A549 (cell line): Measurements from ENCODE around the gene CNDP1. TPM values are rescaled to one million over a fixed set of nuclear protein-coding genes. Genes with fewer than 3 reads are reported as not detected.
"Not testable (repeated sequence)": the region's sequence is repeated elsewhere in the genome, so short reads cannot be mapped to it uniquely, and the experiment has no call there.

Experiments
- ATAC-seq, 2 experiments: fragments of 200-7000 bp in 1 of 2; fragments of >200 bp in 1 of 2; cut with Nextera tagmentation in 1 of 2; cut with Tn5 transposase in 1 of 2; 3 replicates each; pipeline versions ENCODE4 v1.8.0 to v1.9.1; 2018 to 2020; ENCODE audit warnings: mild to moderate bottlenecking in 1 of 2, moderate library complexity in 1 of 2
- CTCF ChIA-PET: fragments of 300-600 bp; sonication (Branson Sonifier 250); formaldehyde crosslinking; extraction: SDS; loops from one replicate; lab custom pipeline; 2021; ENCODE audit warnings: antibody characterized with exemption, inconsistent platforms; lab: Yijun Ruan, JAX
- POLR2A ChIA-PET: fragments of 350-600 bp; formaldehyde crosslinking; extraction: SDS; loops from one replicate; lab custom pipeline; 2021; ENCODE audit warnings: antibody characterized with exemption, inconsistent platforms; lab: Yijun Ruan, JAX
- DNase-seq, 2 experiments: peaks; one replicate each; pipeline versions ENCODE4 v3.0.0 to v3.0.0-alpha.2; 2011 to 2016; ENCODE audit warnings: low read depth in 1 of 2, low spot score in 1 of 2
- FAIRE-seq: peaks from 2 replicates; lab custom pipeline; 2011; peaks lifted over from hg19 to GRCh38; lab: Jason Lieb, UNC
- H3K27ac ChIP-seq, 2 experiments: fragments of >200 bp; sonication (Bioruptor Twin); formaldehyde crosslinking; 3 replicates each; pipeline ENCODE4 v1.5.1; 2016 to 2017
- H3K4me1 ChIP-seq: fragments of >200 bp; sonication (Bioruptor Twin); formaldehyde crosslinking; 3 replicates; pipeline ENCODE4 v1.6.1; 2016
- H3K4me2 ChIP-seq: fragments of >200 bp; sonication (Bioruptor Twin); formaldehyde crosslinking; 3 replicates; pipeline ENCODE4 v1.6.1; 2016
- H3K4me3 ChIP-seq: fragments of >200 bp; sonication (Bioruptor Twin); formaldehyde crosslinking; 3 replicates; pipeline ENCODE4 v1.5.1; 2016
- H3K9me3 ChIP-seq: fragments of >200 bp; sonication (Bioruptor Twin); formaldehyde crosslinking; 3 replicates; pipeline ENCODE4 v1.6.1; 2016
- CEBPB ChIP-seq, 2 experiments: fragments of >200 bp in 1 of 2; sonication (Bioruptor Twin) in 1 of 2; formaldehyde crosslinking in 1 of 2; IDR thresholded peaks; 2 replicates each; pipeline ENCODE4 v1.6.1; 2012 to 2016
- EHF ChIP-seq: fragments of 250-450 bp; sonication (Bioruptor Pico); IDR thresholded peaks from 2 replicates; pipeline ENCODE4 v1.5.0; 2020; ENCODE audit warnings: mild to moderate bottlenecking
- EP300 ChIP-seq, 2 experiments: fragments of >200 bp; sonication (Bioruptor Twin); formaldehyde crosslinking; IDR thresholded peaks; 2 replicates in 1 of 2; 3 replicates in 1 of 2; pipeline ENCODE4 v1.6.1; 2016 to 2017
- FOSB ChIP-seq: fragments of 250-450 bp; sonication (Bioruptor Pico); IDR thresholded peaks from 2 replicates; pipeline ENCODE4 v1.5.0; 2020; ENCODE audit warnings: mild to moderate bottlenecking, moderate library complexity
- FOSL2 ChIP-seq, 2 experiments: fragments of 450-650 bp in 1 of 2; fragments of >200 bp in 1 of 2; sonication (Bioruptor Twin) in 1 of 2; formaldehyde crosslinking; IDR thresholded peaks; 2 replicates each; pipeline versions ENCODE4 v1.5.0 to v1.6.1; 2016 to 2020; ENCODE audit warnings: mild to moderate bottlenecking in 1 of 2, moderate library complexity in 1 of 2
- FOXS1 ChIP-seq: fragments of 250-450 bp; sonication (Bioruptor Pico); IDR thresholded peaks from 2 replicates; pipeline ENCODE4 v1.5.0; 2020; ENCODE audit warnings: mild to moderate bottlenecking, moderate library complexity
- HDAC2 ChIP-seq: fragments of 200-600 bp; sonication (generic); IDR thresholded peaks from 2 replicates; pipeline ENCODE4 v1.6.1; 2016
- HEYL ChIP-seq: fragments of 250-450 bp; sonication (Bioruptor Pico); IDR thresholded peaks from 2 replicates; pipeline ENCODE4 v1.8.0; 2021; ENCODE audit warnings: mild to moderate bottlenecking, moderate library complexity
- JUN ChIP-seq, 2 experiments: fragments of >200 bp; sonication (Bioruptor Twin); formaldehyde crosslinking; IDR thresholded peaks; 2 replicates in 1 of 2; 3 replicates in 1 of 2; pipeline ENCODE4 v1.6.1; 2016 to 2017
- JUNB ChIP-seq: fragments of >200 bp; sonication (Bioruptor Twin); formaldehyde crosslinking; IDR thresholded peaks from 2 replicates; pipeline ENCODE4 v1.6.1; 2016
- KDM5A ChIP-seq: fragments of 200-600 bp; sonication (generic); IDR thresholded peaks from 2 replicates; pipeline ENCODE4 v1.6.1; 2016; ENCODE audit warnings: antibody characterized with exemption, mild to moderate bottlenecking
- MAFK ChIP-seq: fragments of 450-650 bp; IDR thresholded peaks from 2 replicates; pipeline ENCODE4 v1.6.1; 2014; ENCODE audit not compliant: partially characterized antibody
- MAZ ChIP-seq: fragments of 150-350 bp; IDR thresholded peaks from 2 replicates; pipeline ENCODE4 v1.6.1; 2014; ENCODE audit warnings: antibody characterized with exemption, low read depth, low read length, borderline replicate concordance
- NR3C1 ChIP-seq: fragments of >200 bp; sonication (Bioruptor Twin); formaldehyde crosslinking; IDR thresholded peaks from 3 replicates; pipeline ENCODE4 v1.6.1; 2017
- PHF8 ChIP-seq: fragments of 200-600 bp; sonication (generic); IDR thresholded peaks from 2 replicates; pipeline ENCODE4 v1.6.1; 2016; ENCODE audit warnings: low read depth, mild to moderate bottlenecking, antibody characterized with exemption, moderate library complexity, borderline replicate concordance
- POLR2AphosphoS2 ChIP-seq: conservative IDR thresholded peaks from 2 replicates; pipeline ENCODE4 v1.6.1; 2012; ENCODE audit warnings: low read length, improper control_type of control experiment, inconsistent platforms
- RARB ChIP-seq: fragments of 250-450 bp; sonication (Bioruptor Pico); IDR thresholded peaks from 2 replicates; pipeline ENCODE4 v1.8.0; 2021; ENCODE audit warnings: mild to moderate bottlenecking, moderate library complexity
- RCOR1 ChIP-seq: fragments of 150-350 bp; IDR thresholded peaks from 2 replicates; pipeline ENCODE4 v1.6.1; 2014; ENCODE audit warnings: antibody characterized with exemption, low read length, low read depth
- SREBF2 ChIP-seq: fragments of 450-650 bp; IDR thresholded peaks from 2 replicates; pipeline ENCODE4 v1.6.1; 2014; ENCODE audit warnings: mild to moderate bottlenecking, moderate library complexity
- TFCP2L1 ChIP-seq: fragments of 250-450 bp; sonication (Bioruptor Pico); IDR thresholded peaks from 2 replicates; pipeline ENCODE4 v1.5.0; 2021; ENCODE audit warnings: mild to moderate bottlenecking
- TP53 ChIP-seq: fragments of 250-450 bp; sonication (Bioruptor Pico); IDR thresholded peaks from 2 replicates; pipeline ENCODE4 v1.5.0; 2021; ENCODE audit warnings: mild to moderate bottlenecking, moderate library complexity
- ZC3H11A ChIP-seq: fragments of 450-650 bp; IDR thresholded peaks from 2 replicates; pipeline ENCODE4 v1.6.1; 2014; ENCODE audit warnings: antibody characterized with exemption, mild to moderate bottlenecking
- ZNF302 ChIP-seq: fragments of 250-450 bp; sonication (Bioruptor Pico); IDR thresholded peaks from 2 replicates; pipeline ENCODE4 v1.9.0; 2021; ENCODE audit warnings: inconsistent platforms, mild to moderate bottlenecking, moderate library complexity
- WGBS: methylation state at CpG from one replicate; pipeline ENCODE4 v1.1.6; 2017; ENCODE audit errors: missing lambda C conversion rate; 5-methylcytosine and 5-hydroxymethylcytosine counted together
- polyA plus RNA-seq, 4 experiments: library from polyadenylated mRNA; depleted of rRNA in 3 of 4; stranded (reverse); fragments of >200 nt; fragmentation: RNase III in 1 of 4; extraction: RNeasy Plus Mini Kit Qiagen cat#74134 plus additional on column Dnase treatment in 1 of 4; gene quantifications; 2 replicates in 3 of 4; 3 replicates in 1 of 4; pipeline ENCODE4 v1.2.3, GENCODE V29; 2011 to 2017
- TF ChIP-seq, protein P1 (sequence below): IDR thresholded peaks from 2 replicates; pipeline ENCODE4 v1.6.1; 2012
- TF ChIP-seq, protein P2 (sequence below): IDR thresholded peaks from 2 replicates; pipeline ENCODE4 v1.6.1; 2012
- TF ChIP-seq, protein P3 (sequence below): fragments of >200 bp; sonication (Bioruptor Twin); formaldehyde crosslinking; IDR thresholded peaks from 3 replicates; pipeline ENCODE4 v1.6.1; 2016

Gene CNDP1
- polyA plus RNA-seq, 2 of the 4 experiments (the other 2 are of a cell fraction): 0.16 TPM; not detected in 1

DNA sequence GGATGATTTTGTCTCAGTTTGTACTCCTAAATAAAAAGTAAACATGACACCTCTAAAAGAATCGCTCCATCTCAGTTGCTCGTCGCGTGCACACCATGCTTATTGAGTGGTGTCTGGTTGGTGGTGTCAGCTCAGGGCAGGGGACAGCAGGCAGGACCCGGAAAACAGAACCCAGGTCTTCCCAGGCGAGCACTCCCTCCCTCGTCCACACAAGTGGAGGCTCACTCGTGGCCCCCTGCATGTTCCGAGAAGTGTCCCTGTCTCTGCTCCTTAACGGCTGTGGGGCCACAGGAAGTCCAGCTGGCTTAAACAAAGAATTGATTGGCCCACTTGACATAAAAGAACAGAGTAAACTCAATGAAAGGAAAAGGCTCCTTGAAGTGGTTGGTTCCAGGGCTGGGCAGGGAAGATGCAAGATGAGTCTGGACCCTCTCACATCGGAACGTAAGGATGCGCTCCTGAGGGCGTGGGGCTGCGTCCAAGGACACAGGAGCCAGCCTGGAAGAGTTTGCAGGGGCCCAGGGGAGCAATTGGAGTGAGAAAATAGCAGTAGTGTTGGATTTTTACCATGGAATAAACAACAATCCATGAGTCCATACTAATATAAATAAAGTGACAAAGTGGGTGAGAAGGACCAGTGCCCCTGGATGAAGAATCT lies 13.1 kb upstream of the CNDP1 start (continued):
- TF ChIP-seq RCOR1 (no peak), HEYL (CRISPR knock-in tag) (no peak), HDAC2 (no peak)
- TF ChIP-seq, protein P1, sequence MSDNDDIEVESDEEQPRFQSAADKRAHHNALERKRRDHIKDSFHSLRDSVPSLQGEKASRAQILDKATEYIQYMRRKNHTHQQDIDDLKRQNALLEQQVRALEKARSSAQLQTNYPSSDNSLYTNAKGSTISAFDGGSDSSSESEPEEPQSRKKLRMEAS: no peak
- TF ChIP-seq, protein P2, sequence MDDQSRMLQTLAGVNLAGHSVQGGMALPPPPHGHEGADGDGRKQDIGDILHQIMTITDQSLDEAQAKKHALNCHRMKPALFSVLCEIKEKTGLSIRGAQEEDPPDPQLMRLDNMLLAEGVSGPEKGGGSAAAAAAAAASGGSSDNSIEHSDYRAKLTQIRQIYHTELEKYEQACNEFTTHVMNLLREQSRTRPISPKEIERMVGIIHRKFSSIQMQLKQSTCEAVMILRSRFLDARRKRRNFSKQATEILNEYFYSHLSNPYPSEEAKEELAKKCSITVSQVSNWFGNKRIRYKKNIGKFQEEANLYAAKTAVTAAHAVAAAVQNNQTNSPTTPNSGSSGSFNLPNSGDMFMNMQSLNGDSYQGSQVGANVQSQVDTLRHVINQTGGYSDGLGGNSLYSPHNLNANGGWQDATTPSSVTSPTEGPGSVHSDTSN: no peak

DNA sequence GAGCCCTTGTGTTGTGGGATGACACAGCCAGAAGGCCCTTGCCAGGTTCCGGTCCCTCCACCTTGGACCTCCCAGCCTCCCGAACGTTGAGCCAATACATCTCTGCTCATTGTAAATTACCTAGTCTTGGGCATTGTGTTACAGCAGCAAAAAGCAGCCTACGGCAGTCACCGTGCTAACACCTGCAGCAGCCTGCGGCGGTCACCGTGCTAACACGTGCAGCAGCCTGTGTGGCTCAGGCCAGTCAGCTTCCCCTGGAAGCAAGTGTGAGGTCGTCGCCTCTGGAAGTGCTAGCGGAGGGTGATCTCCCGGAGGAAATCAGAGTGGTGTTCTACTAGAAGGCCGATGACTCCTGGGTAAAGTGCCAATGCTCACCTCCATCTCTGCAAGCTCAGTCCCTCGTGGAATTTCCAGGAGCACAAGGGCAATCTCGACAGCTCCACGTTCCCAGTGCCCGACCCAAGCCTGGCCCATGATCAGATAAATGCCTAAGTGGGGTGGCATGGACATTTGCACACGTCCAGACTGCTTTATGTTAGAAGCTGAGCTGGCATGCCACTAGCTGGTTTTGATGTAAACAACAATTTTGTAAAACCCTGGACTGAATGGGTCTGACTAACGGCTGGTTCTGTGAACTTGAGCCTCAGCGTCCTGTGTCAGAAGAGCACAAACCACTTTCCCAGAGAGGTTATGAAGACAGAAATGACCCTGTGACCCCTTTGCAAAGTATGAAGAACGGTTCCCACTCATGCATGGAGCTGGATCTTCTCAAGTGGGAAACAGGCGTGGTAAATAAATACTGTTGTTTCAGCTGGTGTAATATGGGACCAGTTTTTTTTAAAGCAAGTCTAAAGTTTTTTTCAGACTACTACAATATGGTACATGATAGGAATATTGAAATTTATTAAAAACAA lies 11.4 kb upstream of the CNDP1 start:
- ATAC-seq: no peak
- no peak for TF ChIP-seq JUN (IDR thresholded peaks at IDR 0.05)
- TF ChIP-seq FOXS1 (CRISPR knock-in tag): no peak
- no peak for TF ChIP-seq SREBF2
- TF ChIP-seq POLR2AphosphoS2: no peak
- no peak for TF ChIP-seq EHF
- TF ChIP-seq RARB (CRISPR knock-in tag): no peak
- Histone ChIP-seq H3K4me1 (no peaks in the 10 kb centered on the region), H3K27ac (no peak overlapping the region), H3K4me3 (no peak overlapping the region), H3K4me2 (no peak overlapping the region), H3K9me3 (no peaks in the 10 kb centered on the region)
- FAIRE-seq: no peak
- ChIA-PET CTCF (no interaction called here), POLR2A (no interaction called here)
- WGBS: 90% methylated on average over 17 of the region's 23 CpGs
- DNase-seq: no peak

DNA sequence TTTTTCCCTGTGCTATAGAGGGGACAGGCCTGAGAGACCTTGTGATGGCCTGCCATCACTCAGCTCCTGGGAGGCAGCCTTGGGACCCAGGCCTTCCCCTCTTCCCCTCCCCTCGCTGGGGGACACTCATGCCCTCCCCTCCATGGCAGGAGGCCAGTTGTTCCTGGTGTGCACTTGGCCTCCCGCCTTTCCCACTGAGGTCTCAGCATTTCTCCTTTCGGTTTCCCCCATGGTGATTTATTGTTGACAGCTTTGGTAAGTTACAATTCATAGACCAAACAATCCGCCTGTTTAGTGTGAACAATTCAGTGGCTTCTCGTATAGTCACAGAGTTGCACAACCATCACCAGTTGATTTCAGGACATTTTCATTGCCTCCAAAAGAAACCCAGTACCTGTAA lies 10.2 kb upstream of the CNDP1 start:
- H3K4me3 ChIP-seq: no peak overlapping the region
- DNase-seq: no peak
- H3K9me3 ChIP-seq: no peaks in the 10 kb centered on the region
- no peak overlapping the region for H3K4me2 ChIP-seq
- no peak for FAIRE-seq
- POLR2A ChIA-PET: no interaction called here
- WGBS: 77% methylated on average over 5 of the region's 5 CpGs
- H3K4me1 ChIP-seq: no peaks in the 10 kb centered on the region
- TF ChIP-seq FOSB (CRISPR knock-in tag) (no peak), TP53 (CRISPR knock-in tag) (no peak), MAFK (no peak), RCOR1 (no peak), FOSL2 (IDR thresholded peaks at IDR 0.05) (no peak), FOSL2 (CRISPR knock-in tag; IDR thresholded peaks at IDR 0.05) (no peak), ZNF302 (CRISPR knock-in tag) (no peak), TFCP2L1 (CRISPR knock-in tag) (no peak), NR3C1 (no peak), JUNB (no peak), HEYL (CRISPR knock-in tag) (no peak), MAZ (no peak), PHF8 (no peak), KDM5A (no peak), ZC3H11A (no peak), EP300 (IDR thresholded peaks at IDR 0.05) (no peak), CEBPB (IDR thresholded peaks at IDR 0.05) (no peak)
- TF ChIP-seq, protein P1: no peak
- TF ChIP-seq, protein P3, sequence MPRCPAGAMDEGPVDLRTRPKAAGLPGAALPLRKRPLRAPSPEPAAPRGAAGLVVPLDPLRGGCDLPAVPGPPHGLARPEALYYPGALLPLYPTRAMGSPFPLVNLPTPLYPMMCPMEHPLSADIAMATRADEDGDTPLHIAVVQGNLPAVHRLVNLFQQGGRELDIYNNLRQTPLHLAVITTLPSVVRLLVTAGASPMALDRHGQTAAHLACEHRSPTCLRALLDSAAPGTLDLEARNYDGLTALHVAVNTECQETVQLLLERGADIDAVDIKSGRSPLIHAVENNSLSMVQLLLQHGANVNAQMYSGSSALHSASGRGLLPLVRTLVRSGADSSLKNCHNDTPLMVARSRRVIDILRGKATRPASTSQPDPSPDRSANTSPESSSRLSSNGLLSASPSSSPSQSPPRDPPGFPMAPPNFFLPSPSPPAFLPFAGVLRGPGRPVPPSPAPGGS: no peak
- CTCF ChIA-PET: interaction anchor here (1.2 kb wide), 1 partner anchor 18 kb away, joined by 3 read pairs; no protein-coding TSS in a partner anchor
- H3K27ac ChIP-seq: no peak overlapping the region
- ATAC-seq: no peak

DNA sequence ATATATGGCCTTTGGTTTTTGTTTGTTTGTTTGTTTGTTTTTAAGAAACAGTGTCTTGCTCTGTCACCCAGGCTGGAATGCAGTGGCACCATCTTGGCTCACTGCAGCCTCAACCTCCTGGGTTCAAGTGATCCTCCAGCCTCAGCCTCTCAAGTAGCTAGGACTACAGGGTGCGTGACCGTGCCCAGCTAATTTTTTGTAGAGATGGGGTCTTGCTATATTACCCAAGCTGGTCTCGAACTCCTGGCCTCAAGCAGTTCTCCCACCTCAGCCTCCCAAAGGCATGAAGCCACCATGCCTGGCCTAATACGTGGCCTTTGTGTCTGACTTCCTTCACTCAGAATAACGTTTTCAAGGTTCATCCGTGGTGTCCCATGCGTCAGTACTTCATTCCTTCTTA lies 9.4 kb upstream of the CNDP1 start:
- ATAC-seq, H3K4me2 ChIP-seq, FAIRE-seq, H3K4me3 ChIP-seq, POLR2A ChIA-PET, H3K27ac ChIP-seq, H3K4me1 ChIP-seq, DNase-seq, H3K9me3 ChIP-seq: not testable (repeated sequence)
- 72% methylated on average over 7 of the region's 7 CpGs for WGBS
- CTCF ChIA-PET: interaction anchor here (1.2 kb wide), 1 partner anchor 19 kb away, joined by 3 read pairs; no protein-coding TSS in a partner anchor
